Measurements from ENCODE around the gene CD2.
A peak's percentile ranks its signal among the peaks of the same experiment; 100 is the strongest.
"Not testable (repeated sequence)": the region's sequence is repeated elsewhere in the genome, so short reads cannot be mapped to it uniquely, and the experiment has no call there.

The CD2 gene

DNA sequence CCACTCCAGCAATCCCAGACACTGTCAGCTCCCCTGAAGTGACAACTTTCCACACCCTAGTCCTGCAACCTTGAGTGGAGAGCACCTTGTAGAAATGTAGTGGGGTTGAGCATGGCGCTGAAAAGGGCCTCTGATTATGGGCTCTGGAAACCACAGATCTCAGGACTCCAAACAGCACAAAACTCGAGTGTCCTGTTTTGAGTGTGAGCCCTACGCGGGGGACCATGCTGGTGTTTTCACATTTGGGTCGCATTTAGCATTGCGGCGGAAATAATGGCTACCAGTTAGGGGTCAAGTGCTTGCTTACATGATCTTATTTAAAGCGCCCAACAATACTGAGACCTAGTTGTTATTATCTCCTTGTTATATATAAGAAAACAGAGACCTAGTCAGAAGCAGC lies 1.9 kb downstream of the CD2 start:
- DNase-seq (ENCODE audit: extremely low read depth in 1 of 2, low read depth in 1 of 2), result not testable (repeated sequence)

DNA sequence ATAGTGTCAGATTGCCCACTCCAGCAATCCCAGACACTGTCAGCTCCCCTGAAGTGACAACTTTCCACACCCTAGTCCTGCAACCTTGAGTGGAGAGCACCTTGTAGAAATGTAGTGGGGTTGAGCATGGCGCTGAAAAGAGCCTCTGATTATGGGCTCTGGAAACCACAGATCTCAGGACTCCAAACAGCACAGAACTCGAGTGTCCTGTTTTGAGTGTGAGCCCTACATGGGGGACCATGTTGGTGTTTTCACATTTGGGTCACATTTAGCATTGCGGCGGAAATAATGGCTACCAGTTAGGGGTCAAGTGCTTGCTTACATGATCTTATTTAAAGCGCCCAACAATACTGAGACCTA lies 4.2 kb downstream of the CD2 start:
- not testable (repeated sequence) for DNase-seq (ENCODE audit: extremely low read depth in 1 of 2, low read depth in 1 of 2)

DNA sequence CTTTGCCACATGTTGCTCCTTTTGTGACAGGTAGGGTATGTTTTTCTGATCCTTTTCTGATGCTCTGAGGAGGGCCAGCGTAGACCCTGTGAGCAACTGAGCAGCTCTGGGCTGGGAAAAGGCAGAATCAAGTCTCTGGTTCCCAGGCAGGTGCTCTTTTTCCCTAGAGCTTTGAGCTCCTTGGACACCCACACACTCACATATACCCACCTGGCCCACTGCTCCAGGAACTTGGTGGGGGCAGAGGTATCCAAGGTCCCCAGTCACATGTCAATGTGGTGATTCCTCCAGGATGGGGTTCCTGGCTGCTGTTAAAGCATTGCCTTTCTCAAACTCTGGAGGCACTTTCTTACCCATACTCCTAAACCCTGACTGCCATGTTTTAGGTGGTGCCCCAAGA lies 5.4 kb downstream of the CD2 start:
- DNase-seq (ENCODE audit: extremely low read depth in 1 of 2, low read depth in 1 of 2), result no peak

DNA sequence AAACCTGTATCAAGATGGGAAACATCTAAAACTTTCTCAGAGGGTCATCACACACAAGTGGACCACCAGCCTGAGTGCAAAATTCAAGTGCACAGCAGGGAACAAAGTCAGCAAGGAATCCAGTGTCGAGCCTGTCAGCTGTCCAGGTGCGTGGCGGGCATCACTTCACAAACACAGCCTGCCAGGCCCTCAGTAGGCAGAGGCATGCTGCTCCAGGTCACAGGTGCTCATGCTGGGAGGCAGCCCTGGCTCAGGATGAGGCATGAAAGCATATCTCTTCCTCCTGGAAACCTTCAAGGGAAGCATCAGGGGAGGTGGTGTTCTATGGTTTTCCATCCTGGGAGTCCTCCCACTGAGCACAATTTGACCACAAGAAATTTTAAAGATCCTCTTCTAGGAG lies 6.3 kb downstream of the CD2 start:
- DNase-seq (ENCODE audit: extremely low read depth in 1 of 2, low read depth in 1 of 2), result no peak

DNA sequence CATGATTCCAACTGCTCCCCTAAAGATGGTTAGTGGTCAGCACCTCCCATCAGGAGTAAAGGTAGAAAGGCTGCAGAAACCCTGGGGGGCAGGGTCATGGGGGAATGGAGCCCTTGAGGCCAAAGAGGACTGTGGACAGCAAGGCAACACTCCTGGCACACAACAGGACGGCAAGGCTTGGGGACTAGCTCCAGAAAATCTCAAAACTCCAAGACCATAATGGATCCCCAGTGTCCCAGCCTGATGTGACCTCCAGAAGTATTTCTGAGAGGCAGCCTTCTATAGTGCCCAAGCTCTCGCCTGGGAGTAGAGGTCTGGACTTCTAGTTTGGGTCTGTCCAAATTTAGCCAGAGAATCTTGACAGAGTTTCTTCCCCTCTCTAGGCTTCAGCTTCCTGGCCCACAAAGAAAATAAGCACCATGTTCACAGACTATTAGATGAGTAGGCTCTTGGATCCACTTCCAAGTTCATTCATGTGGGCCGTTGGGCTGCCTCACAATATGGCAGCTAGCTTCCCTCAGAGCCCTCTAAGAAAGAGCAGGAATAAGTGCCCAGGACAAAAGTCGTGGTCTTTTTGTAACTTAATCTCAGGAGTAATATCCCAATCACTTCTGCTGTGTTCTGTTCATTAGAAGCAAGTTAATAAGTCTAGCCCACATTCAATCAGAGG lies 6.9 kb downstream of the CD2 start:
- DNase-seq (ENCODE audit: extremely low read depth in 1 of 2, low read depth in 1 of 2), result no peak

DNA sequence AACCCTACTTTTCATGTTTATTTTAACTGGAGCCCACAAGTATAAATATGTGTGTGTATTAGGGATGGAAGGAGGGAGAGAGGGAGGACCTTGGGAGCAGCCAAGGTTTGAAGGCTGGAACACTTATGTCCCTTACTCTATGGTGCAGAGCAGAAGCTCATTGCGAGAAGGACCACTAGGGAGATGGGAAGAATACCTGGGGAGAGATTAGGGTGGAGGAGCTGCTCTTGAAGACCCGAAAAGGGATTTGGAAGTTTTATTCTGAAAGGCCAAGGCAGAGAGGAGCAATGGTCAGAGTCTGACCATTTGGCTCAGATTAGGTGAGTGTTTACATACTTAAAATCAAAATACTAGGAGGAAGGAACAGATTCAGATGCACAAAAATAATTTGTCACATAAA lies 8.1 kb downstream of the CD2 start:
- no peak for DNase-seq (ENCODE audit: extremely low read depth in 1 of 2, low read depth in 1 of 2)

DNA sequence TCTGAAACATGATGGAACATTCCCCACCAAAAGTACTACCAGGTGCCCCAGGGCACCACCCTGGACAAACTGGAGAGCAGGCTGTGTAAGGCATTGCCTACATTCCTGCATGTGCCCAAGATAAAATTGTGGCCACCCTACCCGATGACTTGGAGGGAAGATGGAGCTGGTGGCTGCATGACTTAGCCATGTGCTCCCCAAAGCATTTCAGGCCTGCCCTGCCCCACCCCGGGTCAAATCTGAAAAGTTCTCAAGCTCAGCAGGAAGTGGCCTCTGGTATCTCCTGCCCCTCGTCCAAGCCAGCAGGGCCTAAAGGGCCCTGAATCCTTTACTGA lies 8.5 kb downstream of the CD2 start:
- DNase-seq (ENCODE audit: extremely low read depth in 1 of 2, low read depth in 1 of 2), result no peak

DNA sequence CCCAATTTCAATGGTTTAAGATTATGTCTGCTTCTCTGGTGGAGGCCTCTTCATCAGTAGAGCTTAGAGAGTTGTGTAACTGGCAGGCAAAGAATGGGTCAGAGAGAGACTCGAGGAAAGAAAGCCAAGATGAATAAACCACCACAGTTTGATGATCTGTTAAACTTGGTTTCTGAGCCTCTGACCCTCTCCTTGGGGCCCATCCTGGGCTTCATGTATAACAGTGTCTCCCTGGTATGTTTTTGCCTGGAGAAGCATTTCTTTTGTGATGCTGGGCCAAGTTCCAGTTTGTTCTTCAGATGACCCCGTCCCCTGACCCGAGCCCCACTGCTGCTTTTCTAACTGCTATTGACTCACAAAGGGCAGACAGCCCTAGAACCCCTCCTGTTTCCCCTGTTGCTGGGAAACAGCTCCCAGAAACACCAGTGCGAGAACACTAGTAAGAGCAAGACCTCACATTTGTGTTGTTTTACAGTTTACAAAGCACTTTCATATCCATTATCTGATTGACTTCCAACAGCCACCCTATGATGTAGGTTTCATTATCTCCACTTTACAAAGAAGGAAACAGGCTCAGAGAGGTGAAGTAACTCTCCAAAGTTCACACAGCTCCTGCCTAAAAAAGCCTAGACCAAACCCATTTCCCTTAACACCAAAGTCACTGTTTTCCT lies 9.0 kb downstream of the CD2 start:
- DNase-seq (ENCODE audit: extremely low read depth in 1 of 2, low read depth in 1 of 2), result peak in 1 of 2 donors; percentile 79

DNA sequence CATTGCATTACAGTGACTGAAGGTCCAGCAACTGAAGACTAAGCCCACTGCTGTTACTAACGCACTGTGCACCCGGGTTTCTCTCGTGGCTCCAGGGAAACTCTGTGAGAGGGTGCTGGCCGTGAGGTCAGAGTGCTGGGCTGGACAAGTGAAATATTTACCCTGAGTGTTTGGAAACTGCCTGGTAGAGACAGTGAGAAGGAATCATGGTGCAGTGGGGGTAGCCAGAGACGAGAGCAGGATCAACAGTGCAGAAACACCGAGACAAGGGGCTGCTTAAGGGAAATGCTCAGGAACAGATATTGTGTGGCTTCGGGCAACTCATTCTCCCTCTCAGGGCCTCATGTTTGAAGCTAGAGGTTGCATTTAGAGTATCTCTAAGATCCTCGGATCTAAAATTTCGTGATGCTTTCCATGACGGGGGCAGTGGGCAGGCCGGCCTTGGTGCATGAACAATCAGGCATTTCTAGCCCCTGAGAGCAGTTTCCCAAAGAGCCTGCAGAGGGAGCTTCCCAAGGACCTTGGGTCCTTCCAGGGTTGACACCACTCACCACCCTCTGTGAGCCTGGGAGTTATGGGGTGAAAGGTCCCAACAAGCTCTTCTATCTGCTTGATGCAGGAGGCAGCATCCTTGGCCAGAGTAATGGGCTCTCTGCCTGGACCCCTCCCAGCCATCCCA lies 9.7 kb downstream of the CD2 start:
- no peak for DNase-seq (ENCODE audit: extremely low read depth in 1 of 2, low read depth in 1 of 2)

DNA sequence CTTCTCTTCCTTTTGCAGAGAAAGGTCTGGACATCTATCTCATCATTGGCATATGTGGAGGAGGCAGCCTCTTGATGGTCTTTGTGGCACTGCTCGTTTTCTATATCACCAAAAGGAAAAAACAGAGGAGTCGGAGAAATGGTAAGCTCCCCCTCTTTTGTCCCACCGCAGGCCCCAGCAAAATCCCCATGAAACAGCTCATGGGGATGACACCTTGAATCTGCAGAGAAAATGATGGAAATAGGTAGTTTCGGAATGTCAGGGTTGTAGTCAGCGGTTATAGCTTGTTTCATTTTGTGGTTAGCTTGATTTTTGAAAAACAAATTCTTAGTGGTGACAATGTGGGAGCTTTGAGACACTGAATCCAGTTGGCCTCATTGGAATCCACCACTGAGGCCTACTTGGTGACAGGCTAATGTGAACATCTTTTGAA lies 10.3 kb downstream of the CD2 start:
- DNase-seq (ENCODE audit: extremely low read depth in 1 of 2, low read depth in 1 of 2), result no peak

DNA sequence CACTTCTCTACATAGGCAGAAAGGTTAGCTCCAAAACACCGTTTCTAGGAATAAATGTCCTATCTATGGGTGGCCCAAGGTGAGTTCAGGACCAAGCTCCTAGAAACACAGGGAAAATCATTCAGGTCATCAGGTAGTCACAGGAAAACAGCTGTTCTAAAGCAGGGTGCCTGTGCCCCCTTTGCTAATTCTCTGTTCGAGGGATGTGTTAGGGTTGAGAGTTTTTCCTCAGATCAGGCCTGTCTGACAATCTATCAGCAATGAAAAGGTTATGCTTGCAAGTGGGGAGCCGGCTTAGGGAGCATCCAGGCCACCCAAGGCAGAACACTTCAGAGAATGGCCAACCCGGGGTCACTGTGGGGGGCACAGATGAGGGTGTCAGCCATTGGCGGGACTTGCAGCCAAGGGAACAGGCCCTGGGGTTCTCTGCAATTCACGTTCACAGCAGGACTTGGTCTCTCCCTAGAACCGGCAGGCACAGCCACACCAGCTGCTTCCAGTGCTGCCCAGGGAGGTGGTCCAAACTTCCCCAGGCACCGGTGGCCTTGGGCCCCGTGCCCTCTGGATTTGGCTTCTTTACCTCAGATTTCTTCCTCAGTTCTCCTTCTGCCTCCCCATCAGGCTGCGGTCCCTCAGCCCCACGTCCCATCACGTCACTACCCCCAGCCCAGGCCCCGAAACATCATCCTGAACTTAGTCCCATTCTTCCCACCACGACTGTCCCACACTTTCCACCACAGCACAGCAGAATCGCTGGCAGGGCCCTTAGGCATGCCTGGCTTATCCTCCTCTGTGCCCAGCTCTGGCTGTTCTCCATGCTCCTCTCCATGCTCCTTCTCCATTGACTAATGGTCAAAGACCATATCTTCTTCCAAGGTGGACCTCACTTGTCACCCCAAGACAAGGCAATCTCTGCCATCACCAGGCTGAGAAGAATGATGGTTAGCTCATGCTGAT lies 11.0 kb downstream of the CD2 start:
- no peak for DNase-seq (ENCODE audit: extremely low read depth in 1 of 2, low read depth in 1 of 2)

DNA sequence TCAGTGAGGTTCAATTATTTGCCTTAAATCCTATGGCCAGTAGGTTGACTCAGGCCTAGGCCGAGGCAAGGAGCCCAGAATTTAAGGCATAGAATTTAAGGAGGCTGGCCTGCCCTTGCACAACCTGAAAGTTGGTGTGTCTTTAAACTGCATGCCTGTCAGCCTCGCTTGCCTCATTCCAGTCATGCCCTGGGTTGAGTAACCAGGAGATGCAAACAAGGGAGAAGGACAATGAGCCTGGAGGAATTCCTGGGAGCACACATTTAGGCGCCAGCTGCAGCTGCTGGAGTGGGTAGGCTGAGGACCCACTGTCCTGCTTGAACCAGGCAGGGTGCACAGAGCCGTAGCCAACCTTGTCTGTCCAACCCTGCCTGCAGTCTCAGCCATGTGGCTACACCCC lies 11.7 kb downstream of the CD2 start:
- no peak for DNase-seq (ENCODE audit: extremely low read depth in 1 of 2, low read depth in 1 of 2)

DNA sequence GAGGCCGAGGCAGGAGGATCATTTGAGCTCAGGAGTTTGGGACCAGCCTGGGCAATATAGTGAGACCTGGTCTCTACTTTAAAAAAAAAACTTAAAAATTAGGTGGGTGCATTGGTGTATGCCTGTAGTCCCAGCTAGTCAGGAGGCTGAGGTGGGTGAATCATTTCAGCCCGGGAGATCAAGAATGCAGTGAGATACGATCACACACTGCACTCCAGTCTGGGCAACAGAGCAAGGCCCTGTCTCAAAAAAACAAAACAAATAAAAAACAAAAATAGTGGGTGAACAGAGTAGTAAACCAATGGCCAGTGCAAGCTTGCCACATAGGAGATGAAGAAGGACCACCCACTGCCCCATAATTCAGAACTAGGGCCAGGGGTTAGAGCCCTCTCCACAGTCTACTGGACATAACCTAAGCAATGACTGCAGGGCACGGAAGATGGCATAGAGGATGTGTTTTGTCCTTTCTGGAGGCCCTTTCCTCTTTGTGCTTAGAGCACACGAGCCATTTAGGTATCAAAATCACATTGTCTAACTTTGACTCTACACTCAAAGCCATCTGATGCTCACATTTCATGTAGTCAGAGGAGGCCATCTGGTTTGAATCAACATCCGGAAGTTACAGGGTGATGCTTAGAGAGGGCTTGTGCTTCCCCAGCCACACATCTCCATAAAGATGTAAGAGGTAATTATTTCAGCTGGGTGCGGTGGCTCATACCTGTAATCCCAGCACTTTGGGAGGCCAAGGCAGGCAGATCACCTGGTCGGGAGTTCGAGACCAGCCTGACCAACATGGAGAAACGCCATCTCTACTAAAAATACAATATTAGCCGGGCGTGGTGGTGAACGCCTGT lies 12.6 kb downstream of the CD2 start:
- DNase-seq (ENCODE audit: extremely low read depth in 1 of 2, low read depth in 1 of 2), result no peak

DNA sequence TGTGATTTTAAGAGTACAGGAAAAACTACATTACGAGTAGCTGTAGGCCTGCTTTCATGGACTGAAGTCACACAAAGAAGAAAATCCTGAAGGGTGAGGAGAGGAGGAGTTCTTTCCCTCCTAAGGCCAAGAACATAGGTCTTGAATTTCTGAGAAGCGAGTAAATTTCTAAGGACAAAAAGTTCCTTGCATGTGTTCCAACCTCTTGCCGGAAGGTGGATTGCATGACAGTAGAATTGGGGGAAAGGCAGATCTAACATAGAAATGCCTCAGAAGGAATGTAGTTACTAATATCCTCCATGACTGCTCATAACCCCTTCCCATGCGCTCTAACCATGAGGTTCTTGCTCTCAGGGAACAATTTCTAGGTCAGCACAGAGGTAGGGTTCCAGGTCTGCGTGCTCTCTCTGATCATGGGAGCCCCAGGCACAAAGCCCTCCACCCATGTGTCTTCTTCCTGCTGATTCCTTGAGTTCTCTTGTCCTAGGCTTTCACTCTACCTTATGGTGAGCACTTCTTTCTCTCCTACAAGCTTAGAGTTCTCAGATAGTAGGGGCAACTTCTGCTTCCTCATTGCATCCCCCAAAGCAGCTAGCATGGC lies 13.7 kb downstream of the CD2 start:
- no peak for DNase-seq (ENCODE audit: extremely low read depth in 1 of 2, low read depth in 1 of 2)

DNA sequence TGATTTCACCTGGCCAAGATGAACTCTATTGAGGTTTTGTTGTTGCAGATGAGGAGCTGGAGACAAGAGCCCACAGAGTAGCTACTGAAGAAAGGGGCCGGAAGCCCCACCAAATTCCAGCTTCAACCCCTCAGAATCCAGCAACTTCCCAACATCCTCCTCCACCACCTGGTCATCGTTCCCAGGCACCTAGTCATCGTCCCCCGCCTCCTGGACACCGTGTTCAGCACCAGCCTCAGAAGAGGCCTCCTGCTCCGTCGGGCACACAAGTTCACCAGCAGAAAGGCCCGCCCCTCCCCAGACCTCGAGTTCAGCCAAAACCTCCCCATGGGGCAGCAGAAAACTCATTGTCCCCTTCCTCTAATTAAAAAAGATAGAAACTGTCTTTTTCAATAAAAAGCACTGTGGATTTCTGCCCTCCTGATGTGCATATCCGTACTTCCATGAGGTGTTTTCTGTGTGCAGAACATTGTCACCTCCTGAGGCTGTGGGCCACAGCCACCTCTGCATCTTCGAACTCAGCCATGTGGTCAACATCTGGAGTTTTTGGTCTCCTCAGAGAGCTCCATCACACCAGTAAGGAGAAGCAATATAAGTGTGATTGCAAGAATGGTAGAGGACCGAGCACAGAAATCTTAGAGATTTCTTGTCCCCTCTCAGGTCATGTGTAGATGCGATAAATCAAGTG lies 14.3 kb downstream of the CD2 start:
- DNase-seq (ENCODE audit: extremely low read depth in 1 of 2, low read depth in 1 of 2), result no peak

DNA sequence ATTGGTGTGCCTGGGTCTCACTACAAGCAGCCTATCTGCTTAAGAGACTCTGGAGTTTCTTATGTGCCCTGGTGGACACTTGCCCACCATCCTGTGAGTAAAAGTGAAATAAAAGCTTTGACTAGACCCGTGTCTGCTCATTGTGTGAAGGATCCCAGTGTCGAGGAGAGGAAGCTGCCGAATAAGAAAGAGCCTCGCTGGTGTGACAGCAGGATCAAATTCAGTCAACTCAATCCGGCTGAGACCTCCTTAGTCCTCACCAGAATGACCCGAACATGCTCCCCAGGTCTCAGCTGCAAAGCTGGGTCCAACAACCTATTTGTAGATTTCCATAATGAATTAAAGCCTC lies 14.8 kb downstream of the CD2 start:
- no peak for DNase-seq (ENCODE audit: extremely low read depth in 1 of 2, low read depth in 1 of 2)

DNA sequence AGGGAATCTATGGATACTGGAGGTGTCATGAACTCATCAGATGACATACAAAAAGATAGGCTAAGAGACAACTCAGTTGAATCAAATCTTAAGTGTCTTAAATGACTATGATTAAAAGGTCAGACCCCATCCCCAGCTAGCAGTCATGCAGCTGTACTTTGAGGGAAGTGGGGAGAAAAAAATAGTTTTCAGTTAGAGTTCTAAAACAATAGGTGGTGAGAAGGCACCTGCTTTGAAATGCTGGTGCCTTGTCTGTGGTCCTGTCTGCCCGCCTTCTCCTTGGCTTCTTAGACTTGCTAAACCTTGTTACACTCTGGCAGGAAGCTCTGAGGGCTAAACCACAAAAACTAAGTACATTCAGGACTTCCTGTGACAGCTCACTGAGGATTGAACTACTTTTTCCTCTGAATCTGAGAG lies 15.3 kb downstream of the CD2 start:
- DNase-seq (ENCODE audit: extremely low read depth in 1 of 2, low read depth in 1 of 2), result peak in 1 of 2 donors; percentile 73

DNA sequence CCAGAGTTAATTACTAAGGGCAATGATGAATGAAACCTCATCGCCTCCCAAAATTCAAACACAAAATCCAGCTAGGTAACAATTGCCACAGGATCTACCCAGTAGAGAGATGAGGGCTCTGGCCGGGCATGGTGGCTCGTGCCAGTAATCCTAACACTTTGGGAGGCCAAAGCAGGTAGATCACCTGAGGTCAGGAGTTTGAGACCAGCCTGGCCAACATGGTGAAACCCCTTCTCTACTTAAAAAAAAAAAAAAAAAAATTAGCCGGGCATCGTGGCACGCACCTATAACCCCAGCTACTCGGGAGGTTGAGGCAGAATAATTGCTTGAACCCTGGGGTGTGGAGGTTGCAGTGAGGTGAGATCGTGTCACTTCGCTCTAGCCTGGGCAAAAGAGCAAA lies 15.8 kb downstream of the CD2 start:
- no peak for DNase-seq (ENCODE audit: extremely low read depth in 1 of 2, low read depth in 1 of 2)

DNA sequence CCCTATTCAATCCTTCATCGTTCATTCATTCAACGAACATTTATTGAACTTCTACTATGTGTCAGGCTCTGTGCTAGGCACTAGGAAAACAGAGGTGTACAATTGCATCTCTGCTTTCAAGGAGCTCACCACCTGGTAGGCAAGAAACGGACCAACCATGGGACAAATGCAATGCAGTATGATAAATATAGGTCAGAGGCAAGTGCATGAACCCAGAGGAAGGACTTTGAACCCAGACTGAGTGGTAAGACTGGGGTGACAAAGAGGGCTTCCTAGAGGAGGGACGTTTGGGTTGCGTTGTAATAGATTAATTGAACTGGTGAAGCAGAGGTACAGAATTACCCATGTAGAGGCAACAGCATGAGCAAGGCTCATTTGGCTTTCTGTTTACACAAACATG lies 16.4 kb downstream of the CD2 start:
- DNase-seq (ENCODE audit: extremely low read depth in 1 of 2, low read depth in 1 of 2), result no peak

Data from stimulated activated CD8-positive, alpha-beta memory T cell treated with anti-CD3 and anti-CD28 coated beads, Interleukin-7, amount 100 ng/mL, for 48 hours (primary cell).